NCI-H2196 treated with DMSO at 0.1 percent for 48 hours (cell line): ENCODE results near the gene CXCL3.
"Not testable (repeated sequence)": the region's sequence is repeated elsewhere in the genome, so short reads cannot be mapped to it uniquely, and the experiment has no call there.

Experiments used
- DNase-seq: peaks from one replicate; lab custom pipeline; 2025; ENCODE audit not compliant: unreplicated experiment; lab: John Stamatoyannopoulos, UW

CXCL3 gene

DNA sequence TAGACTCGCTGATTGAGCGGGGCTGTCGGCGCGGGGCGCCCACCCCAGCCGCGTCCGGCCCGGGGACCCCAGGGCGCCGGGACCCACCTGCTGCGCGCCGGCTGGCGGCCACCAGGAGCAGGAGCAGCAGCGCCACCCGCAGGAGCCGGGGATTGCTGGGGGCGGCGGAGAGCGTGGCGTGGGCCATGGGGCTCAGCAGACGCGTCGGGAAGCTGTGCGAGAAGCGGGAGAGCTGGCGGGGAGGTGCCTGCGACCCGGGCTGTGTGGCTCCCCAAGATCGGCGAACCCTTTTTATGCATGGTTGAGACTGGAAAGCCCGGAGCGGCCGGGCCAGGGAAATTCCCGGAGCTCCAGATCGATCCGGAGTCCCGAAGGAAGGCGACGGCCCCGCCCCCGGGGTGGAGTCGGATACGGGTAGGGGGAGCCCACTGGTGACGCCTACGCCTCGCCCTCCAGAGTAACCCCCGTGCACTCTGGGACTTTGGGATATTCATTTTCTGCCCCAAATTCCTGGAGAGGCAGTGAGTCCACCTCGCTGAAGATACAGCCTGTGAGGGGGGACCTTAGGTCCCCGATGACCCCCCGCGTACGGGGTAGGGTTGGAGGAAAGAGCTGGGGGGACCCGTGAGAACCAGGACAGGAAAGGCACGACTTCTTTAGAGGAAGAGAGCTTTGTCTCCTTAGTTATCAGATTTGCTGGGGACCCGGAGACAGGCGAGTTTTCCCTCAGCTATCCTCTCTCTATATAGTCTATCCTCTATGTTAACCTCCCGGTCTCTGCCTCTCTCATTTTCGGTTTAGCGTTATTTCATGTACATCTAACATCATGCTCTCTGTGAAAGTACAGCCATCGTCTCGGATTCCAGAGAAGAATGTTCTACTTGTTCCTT lies at the start of gene CXCL3:
Gene CXCL3, minus strand, starts transcription at position 265 of the 890 bp plus-strand sequence. Its CDS starts 78 bp downstream, at position 187.
- no peak for DNase-seq

DNA sequence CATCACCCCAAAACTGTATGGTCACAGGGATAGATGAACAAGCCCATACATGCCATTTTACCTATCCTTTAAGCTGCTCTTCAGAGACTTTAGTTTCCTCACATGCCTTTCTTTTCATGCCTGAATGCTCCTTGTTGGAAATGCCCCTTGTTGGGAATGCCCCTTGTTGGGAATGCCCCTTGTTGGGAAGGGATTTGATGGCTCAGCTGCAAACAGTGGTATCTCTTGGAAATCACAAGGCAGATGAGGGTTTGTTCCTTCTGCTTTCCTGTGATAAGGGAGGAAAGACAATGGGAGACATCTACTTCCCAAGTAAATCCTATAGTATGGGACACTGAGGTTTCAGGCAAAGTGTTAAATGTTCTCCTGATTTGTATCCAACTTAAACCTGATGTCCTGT lies 49.0 kb upstream of the CXCL3 start:
- DNase-seq, result no peak

GRCh38 chr4:74085669-74086068 lies 47.2 kb upstream of the CXCL3 start:
- DNase-seq, result no peak

- no peak for DNase-seq
Observed at GRCh38 chr4:74084984-74085383, 46.5 kb upstream of the CXCL3 start.

- no peak for DNase-seq
Observed at GRCh38 chr4:74083546-74083945, 45.1 kb upstream of the CXCL3 start.

DNA sequence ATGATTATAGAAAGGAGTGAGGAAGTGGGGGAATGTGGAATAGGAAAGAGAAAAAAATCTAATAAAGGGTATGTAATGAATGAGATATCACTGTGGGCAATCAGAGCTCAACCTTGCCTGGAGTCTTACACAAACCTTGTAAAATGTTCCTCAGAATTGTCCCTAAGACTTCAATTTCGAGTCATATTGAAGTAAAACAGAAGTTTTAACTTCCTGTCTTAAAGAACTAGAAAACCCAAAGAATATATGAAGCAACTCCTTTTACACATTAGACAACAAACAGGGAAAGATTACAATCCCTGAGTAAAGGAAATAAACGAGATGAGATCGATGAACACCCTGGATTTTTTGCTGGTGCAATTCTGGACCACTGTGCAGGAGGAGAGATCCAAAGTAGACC lies 42.5 kb upstream of the CXCL3 start:
- no peak for DNase-seq

GRCh38 chr4:74080351-74080750 lies 41.9 kb upstream of the CXCL3 start:
- DNase-seq, result not testable (repeated sequence)

- DNase-seq, result not testable (repeated sequence)
Observed at GRCh38 chr4:74079024-74079423, 40.5 kb upstream of the CXCL3 start.

GRCh38 chr4:74073358-74073757 lies 34.9 kb upstream of the CXCL3 start:
- no peak for DNase-seq

DNA sequence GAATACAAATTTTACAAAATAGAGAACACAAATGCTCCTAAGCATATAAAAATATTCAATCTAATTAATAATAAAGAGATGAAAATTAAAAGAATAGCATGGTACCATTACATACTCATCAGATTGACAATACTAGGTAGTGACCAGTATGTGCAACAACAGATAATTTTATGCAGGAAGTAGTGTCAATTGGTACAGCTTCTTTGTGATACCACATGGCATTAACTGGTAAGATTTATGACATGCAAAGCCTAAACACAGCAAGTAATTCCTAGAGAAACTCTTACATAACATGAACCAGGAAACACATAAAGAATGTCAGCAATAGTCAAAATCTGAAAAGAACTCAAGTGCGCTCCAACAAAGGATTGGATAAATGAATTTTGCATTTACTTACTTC lies 34.2 kb upstream of the CXCL3 start:
- DNase-seq, result no peak

- DNase-seq, result no peak
Observed at GRCh38 chr4:74067586-74067985, 29.1 kb upstream of the CXCL3 start.

- no peak for DNase-seq
Observed at GRCh38 chr4:74066232-74066631, 27.7 kb upstream of the CXCL3 start.

GRCh38 chr4:74065115-74065642 lies 26.7 kb upstream of the CXCL3 start:
- DNase-seq, result no peak

- no peak for DNase-seq
Observed at GRCh38 chr4:74063859-74064258, 25.4 kb upstream of the CXCL3 start.

- DNase-seq, result no peak
Observed at GRCh38 chr4:74062953-74063352, 24.5 kb upstream of the CXCL3 start.

- no peak for DNase-seq
Observed at GRCh38 chr4:74061430-74061829, 22.9 kb upstream of the CXCL3 start.

DNA sequence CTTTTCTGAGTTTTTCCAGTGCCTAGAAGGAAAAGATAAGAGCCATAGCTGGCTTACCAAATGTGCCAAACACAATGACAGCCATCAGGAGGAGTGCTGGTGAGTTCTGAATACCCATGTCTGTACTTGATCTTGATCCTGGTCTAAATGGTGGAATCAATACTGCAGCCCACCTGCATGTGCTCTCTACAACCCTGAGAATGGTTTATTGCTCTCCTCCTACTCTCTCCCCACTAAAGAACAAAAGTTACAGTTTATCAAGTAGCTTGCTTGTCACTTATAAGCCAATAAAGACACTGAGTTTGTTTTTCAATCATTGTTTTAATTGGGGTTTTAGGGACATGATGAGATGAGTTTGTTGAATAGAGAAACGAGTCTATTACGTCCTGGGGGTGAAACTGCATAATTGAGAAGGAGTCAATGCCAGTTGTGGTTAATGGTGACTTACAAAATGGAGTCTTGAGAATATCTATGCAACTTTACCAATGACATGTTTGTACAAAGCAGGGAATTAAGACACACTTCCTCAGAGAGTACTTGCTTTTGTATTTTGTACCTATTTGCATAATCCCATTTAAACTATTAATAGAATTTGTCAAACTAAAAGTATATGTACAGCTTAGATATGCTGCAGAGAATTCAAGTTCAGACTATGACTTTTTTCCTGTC lies 20.8 kb upstream of the CXCL3 start:
- no peak for DNase-seq

DNA sequence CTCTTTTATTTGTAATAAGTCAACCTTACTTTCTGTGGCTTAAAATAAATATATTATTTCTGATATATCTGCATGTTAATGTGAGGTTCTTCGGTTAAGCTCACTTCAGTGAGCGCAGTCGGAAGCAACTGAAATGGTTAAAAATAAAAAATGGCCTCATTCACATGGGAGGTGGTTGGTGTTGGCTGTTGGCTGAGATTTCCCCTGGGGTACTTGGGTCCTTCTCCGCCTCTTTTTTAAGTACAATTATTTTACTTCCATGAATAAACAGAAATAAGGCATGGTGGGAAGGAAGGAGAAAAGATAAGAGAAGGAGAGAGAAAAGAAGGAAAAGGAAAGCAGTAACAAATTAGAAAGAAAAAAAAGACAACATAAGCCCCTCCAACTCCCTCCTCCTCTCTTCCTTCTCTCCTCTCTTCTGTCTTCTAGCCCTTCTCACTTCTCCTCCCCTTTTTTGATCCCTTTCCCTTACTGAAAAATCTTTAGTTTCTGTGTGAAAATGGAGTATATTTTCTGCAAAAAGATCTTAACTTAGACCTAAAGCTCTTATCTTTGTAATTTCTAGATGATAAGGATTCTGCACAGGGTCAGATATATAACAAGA lies 19.7 kb upstream of the CXCL3 start:
- no peak for DNase-seq

- no peak for DNase-seq
Observed at GRCh38 chr4:74057588-74057987, 19.1 kb upstream of the CXCL3 start.

DNA sequence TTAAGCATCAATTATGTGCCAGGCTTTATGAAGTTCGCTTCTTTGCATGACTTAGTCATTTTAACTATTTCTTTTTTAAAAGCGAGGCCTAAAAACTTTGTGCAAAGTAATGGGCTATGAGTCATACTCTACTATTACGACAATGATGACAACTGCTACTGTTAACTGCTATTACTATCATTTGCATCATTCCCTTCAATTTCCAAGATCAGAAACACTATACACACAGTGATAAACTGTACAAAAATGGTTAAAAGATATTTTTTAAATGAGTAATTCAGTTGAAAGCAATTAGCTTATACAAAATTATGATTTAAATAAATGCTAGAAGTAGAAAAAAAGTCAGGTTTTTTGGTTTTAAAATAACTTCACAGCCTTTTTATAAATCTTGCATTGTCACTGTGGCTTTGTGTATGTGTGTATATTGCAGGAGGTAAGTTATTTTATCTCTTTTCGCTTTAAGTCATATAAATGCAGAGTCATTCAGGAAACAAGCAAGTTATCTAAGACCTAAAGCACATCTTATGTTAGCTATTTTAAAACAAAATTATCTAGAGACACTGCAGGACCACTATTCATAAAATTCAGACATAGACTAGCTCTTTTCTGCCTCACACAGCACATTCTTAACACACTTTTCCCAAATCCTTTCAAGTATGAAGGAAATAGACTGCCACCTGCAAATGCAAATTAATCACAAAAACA lies 18.5 kb upstream of the CXCL3 start:
- DNase-seq, result no peak
